HG03060 (cell line): Measurements from ENCODE around the gene FOSL2.

Experiments used
- ATAC-seq: cut with Tn5 transposase; IDR thresholded peaks from one replicate; pipeline ENCODE4 v1.9.1; 2021; ENCODE audit warnings: low read depth, moderate number of reproducible peaks; ENCODE audit not compliant: unreplicated experiment

Gene FOSL2

GRCh38 chr2:28407976-28408690 is 15.5 kb downstream of the FOSL2 start:
- ATAC-seq = no peak

GRCh38 chr2:28408764-28409599 is 16.3 kb downstream of the FOSL2 start:
- ATAC-seq = no peak

GRCh38 chr2:28411166-28411755 is 18.6 kb downstream of the FOSL2 start:
- no peak for ATAC-seq

GRCh38 chr2:28411956-28412609 is 19.4 kb downstream of the FOSL2 start:
- no peak for ATAC-seq

GRCh38 chr2:28412625-28413151 is 20.0 kb downstream of the FOSL2 start:
- no peak for ATAC-seq

DNA sequence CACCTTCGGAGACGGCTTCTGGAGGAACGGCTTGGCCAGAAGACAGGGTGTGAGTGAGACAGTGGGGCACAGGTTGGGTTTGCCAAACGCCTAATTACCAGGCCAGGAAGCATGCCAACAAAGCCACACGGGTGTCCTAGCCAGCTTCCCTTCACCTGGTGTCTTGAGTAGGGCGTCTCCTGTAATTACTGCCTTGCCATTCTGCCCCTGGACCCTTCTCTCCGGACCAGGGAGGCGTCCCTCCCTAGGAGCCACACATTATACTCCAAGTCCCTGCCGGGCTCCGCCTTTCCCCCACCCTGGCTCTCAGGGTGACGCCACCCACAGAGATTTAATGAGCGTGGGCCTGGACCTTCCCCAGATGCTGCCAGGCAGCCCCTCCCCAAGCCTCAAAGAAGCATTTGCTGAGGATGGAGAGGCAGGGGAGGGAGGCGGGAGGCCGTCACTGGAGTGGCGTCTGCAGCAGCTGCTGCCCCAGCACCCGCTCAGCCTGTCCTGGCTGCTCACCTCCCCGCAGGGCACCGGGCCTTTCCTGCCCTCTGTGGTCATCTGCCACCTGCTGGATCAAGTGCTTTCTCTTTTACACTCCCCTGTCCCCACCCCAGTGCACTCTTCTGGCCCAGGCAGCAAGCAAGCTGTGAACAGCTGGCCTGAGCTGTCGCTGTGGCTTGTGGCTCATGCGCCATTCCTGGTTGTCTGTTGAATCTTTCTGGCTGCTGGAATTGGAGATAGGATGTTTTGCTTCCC is 20.7 kb downstream of the FOSL2 start:
- ATAC-seq = no peak

DNA sequence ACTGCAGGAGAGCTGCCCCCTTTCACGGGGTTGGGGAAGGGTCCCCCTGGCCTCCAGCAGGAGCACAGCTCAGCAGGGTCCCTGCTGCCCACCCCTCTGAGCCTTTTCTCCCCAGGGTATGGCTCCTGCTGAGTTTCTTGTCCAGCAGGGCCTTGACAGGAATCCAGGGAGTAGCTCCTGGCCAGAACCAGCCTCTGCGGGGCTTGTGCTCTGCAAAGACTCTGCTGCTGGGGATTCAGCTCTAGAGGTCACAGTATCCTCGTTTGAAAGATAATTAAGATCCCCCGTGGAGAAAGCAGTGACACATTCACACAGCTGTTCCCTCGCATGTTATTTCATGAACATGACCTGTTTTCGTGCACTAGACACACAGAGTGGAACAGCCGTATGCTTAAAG is 21.2 kb downstream of the FOSL2 start:
- ATAC-seq = no peak

- ATAC-seq = no peak
Observed at GRCh38 chr2:28414583-28414982, 21.9 kb downstream of the FOSL2 start.

DNA sequence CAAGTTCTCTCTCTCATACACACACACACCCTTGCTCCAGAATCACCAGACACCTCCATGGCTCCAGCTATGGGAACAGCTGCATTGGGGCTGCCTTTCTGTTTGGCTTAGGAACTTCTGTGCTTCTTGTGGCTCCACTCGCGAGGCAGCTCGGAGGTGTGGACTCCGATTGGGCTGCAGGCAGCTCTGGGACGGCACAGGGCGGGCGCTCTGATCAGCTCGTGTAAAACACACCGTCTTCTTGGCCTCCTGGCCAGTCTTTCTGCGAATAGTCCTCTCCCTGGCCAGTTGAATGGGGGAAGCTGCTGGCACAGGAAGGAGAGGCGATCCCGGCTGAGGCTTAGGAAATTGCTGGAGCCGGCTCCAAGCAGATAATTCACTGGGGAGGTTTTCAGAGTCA is 22.4 kb downstream of the FOSL2 start:
- no peak for ATAC-seq

GRCh38 chr2:28415715-28416114 is 23.1 kb downstream of the FOSL2 start:
- ATAC-seq = no peak

- no peak for ATAC-seq
Observed at GRCh38 chr2:28419003-28419402, 26.3 kb downstream of the FOSL2 start.

DNA sequence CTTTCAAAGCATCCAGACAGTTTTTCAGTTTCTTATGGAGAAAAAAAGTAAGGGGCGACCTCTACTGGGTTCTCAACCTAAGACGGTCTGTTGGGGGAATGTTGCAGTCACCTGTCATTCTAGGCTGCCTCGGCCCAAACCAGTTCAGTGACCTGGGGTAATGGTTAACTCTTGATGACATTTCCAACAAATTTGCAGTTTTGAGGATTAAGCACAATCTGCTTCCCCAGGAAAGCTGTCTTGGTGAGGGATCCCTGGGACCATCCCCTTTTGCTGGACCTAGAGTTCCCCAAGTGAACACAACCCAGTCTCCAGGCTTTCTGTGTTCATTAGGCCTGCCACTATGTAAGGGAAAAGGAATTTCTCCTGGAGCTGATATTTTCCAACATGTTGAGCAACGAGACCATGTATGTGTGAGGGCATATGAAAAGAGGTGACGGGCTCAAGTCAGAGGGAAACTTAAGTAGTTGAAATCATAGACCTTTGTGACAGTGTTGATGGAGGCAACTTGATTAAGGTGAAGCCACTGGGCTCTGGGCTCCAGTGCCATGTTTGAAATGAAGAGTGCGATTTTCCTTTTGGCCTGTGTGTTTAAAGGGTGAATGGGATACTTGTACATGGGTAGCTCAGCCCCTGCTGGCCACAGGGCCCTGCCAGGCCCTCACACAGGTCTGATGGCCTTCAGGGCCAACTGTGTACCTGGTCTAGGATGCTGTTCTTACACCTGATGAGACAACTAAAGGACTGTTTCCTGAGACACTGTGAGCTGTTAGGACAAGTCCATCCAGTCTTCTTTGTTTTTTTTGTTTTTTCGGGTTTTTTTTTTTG is 27.0 kb downstream of the FOSL2 start:
- ATAC-seq = no peak

DNA sequence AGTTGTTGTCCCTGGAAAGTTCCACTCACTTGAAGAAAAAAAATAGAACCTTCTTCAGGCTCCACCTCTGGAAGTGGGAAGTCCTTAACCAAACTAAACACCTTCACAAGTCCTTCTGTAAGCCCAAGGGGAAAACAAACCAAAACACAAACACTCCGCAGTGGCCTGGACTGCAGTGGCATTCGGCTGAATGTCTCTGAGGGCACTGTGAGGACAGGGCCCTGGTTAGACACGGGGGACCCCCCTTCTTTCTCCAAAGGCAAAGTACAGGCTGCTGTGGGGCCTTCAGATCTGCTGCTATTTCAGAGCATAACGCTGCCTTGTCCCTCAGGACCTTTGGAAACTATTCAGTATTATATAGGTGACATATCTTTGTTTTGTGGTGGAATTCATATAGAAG is 28.1 kb downstream of the FOSL2 start:
- ATAC-seq = no peak

DNA sequence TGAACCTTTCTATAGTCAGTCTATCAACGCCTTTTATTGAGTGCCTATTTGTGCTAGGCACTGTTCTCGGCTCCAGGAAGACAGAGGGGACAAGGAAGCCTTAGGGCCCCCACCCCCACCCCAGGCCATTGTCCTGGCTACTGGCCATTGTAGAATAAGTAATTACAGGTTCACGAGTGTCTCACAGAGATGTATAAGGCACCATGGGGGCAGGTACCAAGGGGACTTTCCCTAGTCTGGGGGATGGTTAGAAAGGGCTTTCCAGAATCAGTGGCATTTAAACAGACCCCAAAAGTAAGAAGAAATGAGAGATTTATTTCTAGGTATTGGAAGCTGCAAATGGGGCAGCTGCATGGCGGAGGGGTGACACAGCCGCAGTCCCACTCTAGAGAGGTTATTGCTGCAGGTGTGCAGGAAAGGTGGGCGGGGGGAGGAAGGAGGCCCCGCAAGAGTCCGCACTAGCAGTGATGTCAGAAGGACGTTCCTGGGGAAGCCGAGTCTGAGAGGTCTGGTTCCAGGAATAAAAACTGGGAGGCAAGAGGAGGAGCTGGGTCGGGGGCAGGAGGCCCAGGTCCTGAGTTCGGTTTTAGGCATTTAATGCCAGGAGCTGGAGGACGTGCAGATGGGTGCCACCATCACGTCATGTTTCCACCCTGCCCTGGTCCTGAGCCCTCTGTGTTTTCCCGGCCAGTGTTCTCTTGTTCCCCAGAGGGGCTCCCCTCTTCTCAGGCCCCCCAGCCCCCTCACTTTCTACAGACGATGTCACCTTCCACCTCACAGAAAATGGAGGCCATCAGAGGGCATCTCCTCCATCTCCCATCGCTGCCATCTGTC is 30.5 kb downstream of the FOSL2 start:
- ATAC-seq = no peak

GRCh38 chr2:28423856-28424605 is 31.4 kb downstream of the FOSL2 start:
- no peak for ATAC-seq

DNA sequence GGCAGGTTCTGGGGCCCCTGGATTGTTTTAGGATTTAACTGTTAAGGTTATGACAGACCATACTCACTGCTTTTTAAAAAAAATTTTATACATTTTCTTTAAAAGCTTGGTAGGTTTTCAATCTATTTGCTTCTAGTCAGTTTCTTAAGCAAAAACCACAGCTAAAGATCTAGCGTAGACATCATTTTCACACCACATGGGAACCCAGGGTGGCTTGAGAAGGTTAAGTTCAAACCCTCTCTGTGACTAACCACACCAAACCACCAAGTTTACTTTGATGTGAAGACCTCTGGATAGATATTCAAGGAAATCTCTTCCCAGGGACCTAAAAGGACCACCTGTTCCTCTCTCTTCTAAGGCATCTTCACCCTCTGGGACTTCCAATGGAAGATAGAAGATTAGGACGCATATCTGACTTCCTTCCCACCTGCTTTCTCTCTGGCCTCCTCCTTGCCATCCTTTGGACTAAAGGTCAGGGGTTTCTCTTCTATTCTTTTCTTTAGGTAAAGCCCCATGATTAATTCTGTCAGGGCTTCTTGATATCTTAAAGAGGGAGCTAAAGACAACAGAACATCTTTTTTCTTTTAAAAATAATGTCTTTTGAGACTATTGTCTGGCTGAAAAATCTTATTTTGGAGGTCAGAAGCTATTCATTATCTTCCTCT is 32.3 kb downstream of the FOSL2 start:
- ATAC-seq = no peak

- ATAC-seq = no peak
Observed at GRCh38 chr2:28425464-28425835, 32.8 kb downstream of the FOSL2 start.
